ENCODE measurements around the gene LTBP3. TPM values are rescaled to one million over a fixed set of nuclear protein-coding genes. Genes with fewer than 3 reads are reported as not detected.
A peak's percentile ranks its signal among the peaks of the same experiment; 100 is the strongest.

Gene LTBP3
- total RNA-seq, 1 donor from 2014 or later, result 86.4 TPM

DNA sequence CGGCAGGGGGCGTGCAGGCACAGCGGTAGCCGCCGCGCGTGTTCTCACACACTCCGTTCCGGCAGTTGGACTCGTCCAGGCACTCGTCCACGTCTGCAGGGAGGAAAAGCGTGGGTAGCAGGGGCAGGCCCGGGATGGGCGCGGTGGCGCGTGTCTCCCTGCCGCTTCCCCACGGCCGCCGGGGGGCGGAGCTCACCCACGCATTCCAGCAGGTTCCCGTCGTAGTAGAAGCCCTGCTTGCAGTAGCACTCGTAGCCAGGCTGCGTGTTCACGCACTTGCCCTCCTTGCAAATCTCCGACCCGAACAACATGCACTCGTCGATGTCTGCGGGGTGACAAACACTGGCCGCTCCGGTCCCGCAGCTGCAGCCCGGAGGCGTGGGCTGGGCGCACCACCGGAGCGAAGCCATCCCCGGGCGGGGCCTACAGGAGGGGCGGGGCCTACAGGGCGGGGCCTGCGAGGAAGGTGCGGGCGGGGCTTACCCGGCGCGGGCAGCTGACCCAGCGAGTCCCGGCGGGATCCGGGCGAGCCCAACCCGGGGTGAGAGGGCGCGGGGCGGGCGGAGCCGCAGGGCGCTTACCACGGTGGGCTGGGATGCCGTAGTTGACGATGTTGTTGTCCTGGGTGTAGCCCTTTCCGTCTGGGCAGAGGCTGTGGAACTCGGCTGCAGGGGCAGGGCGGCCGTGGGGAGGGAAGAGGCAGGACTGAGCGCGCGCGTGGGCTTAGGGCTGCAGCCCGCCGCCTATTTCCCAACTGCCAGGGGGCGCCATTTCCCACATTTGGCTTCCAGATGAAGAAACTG is 17.7 kb downstream of the LTBP3 start:
- H3K9me3 Mint-ChIP-seq, result no peaks in the 10 kb centered on the region
- peak; percentile 86 for DNase-seq (ENCODE audit: low spot score)
- H3K4me3 Mint-ChIP-seq (ENCODE audit: low read depth), result peak overlapping the region; percentile 81
- intact Hi-C loops (cut with micrococcal nuclease), result loop anchor here (1.0 to 2.0 kb wide), 4 partner anchors 16 to 74 kb away; partner anchors contain the start of genes MAP3K11, PCNX3, SCYL1 and ZNRD2
- H3K4me1 Mint-ChIP-seq (ENCODE audit: low read depth), result peaks cover 18% of the 10 kb centered on the region
- peaks cover 43% of the 10 kb centered on the region for H3K36me3 Mint-ChIP-seq (ENCODE audit: low read depth)
- H3K27me3 Mint-ChIP-seq (ENCODE audit: low read depth), result no peaks in the 10 kb centered on the region
- H3K27ac Mint-ChIP-seq, result peak overlapping the region; percentile 70

DNA sequence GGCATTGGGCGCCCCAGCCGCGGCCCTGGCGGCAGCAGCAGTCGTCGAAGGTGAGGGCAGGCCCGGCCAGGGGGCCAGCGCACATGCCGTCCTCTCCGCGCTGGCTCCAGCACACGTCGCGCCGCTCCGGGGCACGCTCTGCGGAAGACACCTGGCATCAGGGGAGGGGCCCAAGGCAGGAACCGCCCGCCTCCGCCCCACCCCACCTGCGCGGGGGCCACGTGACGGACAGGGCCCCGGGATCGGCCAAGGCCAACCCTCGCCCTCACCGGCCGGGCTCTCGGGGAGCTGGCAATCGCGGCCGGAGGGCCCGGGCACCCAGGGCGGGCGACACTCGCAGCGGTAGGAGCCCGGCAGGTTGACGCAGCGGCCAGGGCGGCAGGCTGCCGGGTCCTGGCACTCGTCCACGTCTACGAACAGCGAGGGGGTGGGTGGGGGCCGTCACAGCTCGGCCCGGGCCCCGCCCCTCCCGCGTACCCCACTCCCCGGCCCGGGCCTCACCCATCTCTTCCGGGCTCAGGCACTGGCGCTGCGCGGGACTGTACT is 18.3 kb downstream of the LTBP3 start:
- peak overlapping the region; percentile 55 for H3K27ac Mint-ChIP-seq

DNA sequence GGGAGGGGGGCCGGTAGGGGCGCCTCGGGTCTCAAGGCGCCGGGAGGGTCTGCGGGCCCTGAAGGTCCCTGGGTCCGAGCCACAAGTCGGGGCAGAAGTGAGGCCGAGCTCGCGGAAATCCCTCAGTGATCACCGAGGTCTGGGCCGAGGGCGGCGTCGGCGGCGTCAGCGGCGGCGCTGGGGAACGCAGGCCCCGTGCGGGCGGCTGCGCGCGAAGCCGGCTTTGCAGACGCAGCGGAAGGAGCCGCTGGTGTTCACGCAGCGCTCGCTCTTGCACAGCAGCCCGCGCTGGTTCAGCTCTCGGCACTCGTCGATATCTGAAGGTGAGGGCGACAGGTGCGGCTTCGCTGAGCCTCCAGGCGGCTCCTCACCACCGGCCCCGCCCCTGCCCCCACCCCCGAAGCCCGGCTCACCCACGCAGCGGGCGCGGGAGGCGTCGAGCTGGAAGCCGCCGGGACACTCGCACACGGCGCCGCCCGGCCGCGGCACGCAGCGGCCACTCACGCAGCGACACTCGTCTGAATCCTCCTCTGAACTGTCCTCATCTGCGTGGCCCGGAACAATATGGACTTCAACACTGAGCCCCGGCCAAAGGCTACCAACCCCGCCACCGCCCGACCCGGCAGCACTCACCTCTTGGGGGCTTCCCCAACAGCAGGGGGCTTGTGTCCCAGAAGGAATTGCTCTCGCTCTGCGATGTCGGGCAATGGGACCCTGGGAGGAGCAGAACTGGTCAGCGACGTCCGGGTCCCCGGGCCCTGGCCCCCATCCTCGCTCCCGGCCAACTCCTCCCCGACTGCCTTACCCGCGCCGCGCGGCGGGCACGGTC is 19.0 kb downstream of the LTBP3 start:
- Mint-ChIP-seq H3K27me3 (ENCODE audit: low read depth) (no peaks in the 10 kb centered on the region), H3K4me3 (ENCODE audit: low read depth) (no peak overlapping the region), H3K36me3 (ENCODE audit: low read depth) (peaks cover 41% of the 10 kb centered on the region), H3K27ac (no peak overlapping the region), H3K9me3 (no peaks in the 10 kb centered on the region), H3K4me1 (ENCODE audit: low read depth) (peaks cover 6% of the 10 kb centered on the region)
- DNase-seq (ENCODE audit: low spot score), result no peak
- intact Hi-C loops (cut with micrococcal nuclease), result no loop called here

More for the DNA sequence above, 18.3 kb downstream of the LTBP3 start:
- no peaks in the 10 kb centered on the region for H3K9me3 Mint-ChIP-seq
- peaks cover 12% of the 10 kb centered on the region for H3K4me1 Mint-ChIP-seq (ENCODE audit: low read depth)
- intact Hi-C loops (cut with micrococcal nuclease), result loop anchor here (1.0 to 2.0 kb wide), 4 partner anchors 15 to 75 kb away; partner anchors contain the start of genes MAP3K11, PCNX3, SCYL1 and ZNRD2
- H3K4me3 Mint-ChIP-seq (ENCODE audit: low read depth), result peak overlapping the region; percentile 81
- no peaks in the 10 kb centered on the region for H3K27me3 Mint-ChIP-seq (ENCODE audit: low read depth)
- DNase-seq (ENCODE audit: low spot score), result no peak
- peaks cover 44% of the 10 kb centered on the region for H3K36me3 Mint-ChIP-seq (ENCODE audit: low read depth)

DNA sequence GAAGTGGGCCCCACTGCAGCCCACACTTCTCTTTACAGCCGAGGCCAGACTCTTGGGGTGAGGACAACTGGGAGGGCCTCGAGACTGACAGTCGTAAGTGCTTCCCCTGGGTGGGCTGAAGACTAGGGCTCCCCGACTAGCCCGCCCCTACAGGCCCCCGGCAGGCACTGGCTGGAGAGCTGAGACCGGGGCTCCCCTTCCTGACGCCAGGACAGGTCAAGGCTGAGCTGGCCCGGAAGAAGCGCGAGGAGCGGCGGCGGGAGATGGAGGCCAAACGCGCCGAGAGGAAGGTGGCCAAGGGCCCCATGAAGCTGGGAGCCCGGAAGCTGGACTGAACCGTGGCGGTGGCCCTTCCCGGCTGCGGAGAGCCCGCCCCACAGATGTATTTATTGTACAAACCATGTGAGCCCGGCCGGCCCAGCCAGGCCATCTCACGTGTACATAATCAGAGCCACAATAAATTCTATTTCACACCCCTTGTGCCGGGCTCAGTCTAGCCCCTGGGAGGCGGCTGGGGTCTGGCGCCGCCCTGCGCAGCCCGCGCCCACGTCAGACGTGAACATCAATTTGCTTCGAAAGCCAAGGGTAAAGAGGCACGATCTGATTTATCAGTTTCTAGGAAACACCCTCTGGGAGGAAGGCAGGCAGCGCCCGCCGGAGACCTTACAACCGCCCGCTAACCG is 19.8 kb downstream of the LTBP3 start:
- H3K4me3 Mint-ChIP-seq (ENCODE audit: low read depth), result no peak overlapping the region
- DNase-seq (ENCODE audit: low spot score), result no peak
- no peak overlapping the region for H3K27ac Mint-ChIP-seq
- intact Hi-C loops (cut with micrococcal nuclease), result no loop called here
- H3K36me3 Mint-ChIP-seq (ENCODE audit: low read depth), result peaks cover 37% of the 10 kb centered on the region
- no peaks in the 10 kb centered on the region for H3K9me3 Mint-ChIP-seq
- H3K27me3 Mint-ChIP-seq (ENCODE audit: low read depth), result no peaks in the 10 kb centered on the region
- peaks cover 5% of the 10 kb centered on the region for H3K4me1 Mint-ChIP-seq (ENCODE audit: low read depth)

DNA sequence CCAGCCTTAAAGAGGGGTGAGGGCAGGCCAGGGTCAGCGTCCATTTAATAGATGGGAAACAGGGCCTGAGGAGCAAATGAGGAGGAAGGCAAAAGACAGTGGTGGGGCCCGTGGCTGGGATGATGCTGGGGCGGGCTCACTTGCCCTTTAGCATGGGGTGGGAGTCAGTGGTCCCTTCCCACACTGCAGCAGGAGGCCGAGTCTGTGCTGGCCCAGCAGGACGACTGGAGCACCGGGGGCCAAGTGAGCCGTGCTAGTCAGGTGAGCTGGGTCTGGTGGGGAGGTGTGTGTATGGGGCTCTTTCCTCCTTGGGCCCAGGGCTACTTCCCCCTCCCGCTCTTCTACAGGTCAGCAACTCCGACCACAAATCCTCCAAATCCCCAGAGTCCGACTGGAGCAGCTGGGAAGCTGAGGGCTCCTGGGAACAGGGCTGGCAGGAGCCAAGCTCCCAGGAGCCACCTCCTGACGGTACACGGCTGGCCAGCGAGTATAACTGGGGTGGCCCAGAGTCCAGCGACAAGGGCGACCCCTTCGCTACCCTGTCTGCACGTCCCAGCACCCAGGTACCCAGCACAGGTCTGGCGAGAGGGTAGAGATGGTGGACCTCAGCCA is 20.4 kb downstream of the LTBP3 start:
- H3K27me3 Mint-ChIP-seq (ENCODE audit: low read depth), result no peaks in the 10 kb centered on the region
- intact Hi-C loops (cut with micrococcal nuclease), result no loop called here
- H3K36me3 Mint-ChIP-seq (ENCODE audit: low read depth), result peaks cover 38% of the 10 kb centered on the region
- DNase-seq (ENCODE audit: low spot score), result no peak
- no peaks in the 10 kb centered on the region for H3K9me3 Mint-ChIP-seq
- H3K4me3 Mint-ChIP-seq (ENCODE audit: low read depth), result no peak overlapping the region
- H3K4me1 Mint-ChIP-seq (ENCODE audit: low read depth), result peaks cover 5% of the 10 kb centered on the region
- H3K27ac Mint-ChIP-seq, result no peak overlapping the region

DNA sequence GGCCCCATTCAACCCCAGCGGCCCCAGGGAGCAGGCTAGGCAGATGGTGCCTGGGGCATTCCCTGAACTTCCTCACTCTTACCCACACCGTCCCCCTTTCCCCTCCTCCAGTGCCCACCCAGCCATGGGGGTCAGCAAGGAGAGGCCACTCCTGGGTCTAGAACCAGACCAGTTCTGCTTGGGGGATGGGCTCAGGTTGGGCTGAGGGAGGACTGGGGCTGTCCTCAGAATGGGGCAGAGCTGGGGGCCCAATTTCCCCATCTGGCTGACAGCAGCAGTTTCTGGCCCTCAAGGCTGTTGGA is 20.9 kb downstream of the LTBP3 start:
- intact Hi-C loops (cut with micrococcal nuclease), result no loop called here
- peaks cover 39% of the 10 kb centered on the region for H3K36me3 Mint-ChIP-seq (ENCODE audit: low read depth)
- DNase-seq (ENCODE audit: low spot score), result no peak
- peaks cover 5% of the 10 kb centered on the region for H3K4me1 Mint-ChIP-seq (ENCODE audit: low read depth)
- H3K27ac Mint-ChIP-seq, result no peak overlapping the region
- H3K27me3 Mint-ChIP-seq (ENCODE audit: low read depth), result no peaks in the 10 kb centered on the region
- no peaks in the 10 kb centered on the region for H3K9me3 Mint-ChIP-seq
- H3K4me3 Mint-ChIP-seq (ENCODE audit: low read depth), result no peak overlapping the region

DNA sequence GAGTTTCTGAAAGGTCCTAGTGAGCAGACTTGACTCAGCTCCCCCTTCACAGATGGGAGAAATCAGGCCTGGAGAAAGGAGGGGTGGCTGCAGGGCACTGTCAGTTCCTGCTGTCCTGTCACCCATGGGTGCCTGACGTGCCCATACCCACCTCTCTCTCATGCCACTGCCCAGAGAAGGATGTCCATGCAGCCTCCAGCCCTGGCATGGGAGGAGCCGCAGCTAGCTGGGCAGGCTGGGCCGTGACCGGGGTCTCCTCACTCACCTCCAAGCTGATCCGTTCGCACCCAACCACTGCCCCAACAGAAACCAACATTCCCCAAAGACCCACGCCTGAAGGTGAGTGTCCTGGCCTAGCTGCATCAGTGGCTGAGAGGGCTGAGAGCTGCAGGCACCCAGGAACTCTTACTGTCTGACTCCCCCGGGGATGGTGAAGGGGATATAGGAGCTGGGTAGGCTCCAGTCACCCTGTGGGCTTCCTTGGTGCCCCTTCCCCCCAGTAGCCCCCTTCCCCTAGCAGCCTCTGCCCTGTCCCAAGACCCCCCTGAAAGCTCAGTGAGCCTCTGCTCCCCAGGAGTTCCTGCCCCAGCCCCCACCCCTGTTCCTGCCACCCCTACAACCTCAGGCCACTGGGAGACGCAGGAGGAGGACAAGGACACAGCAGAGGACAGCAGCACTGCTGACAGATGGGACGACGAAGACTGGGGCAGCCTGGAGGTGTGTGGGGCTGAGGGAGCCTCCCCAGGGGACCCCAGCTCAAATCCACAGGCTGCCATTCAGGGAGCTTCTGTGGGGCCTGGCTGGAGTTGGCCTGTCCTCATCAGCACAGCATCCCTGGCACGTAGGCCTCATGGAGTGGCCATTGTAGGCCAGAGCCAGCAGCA is 21.5 kb downstream of the LTBP3 start:
- H3K4me3 Mint-ChIP-seq (ENCODE audit: low read depth), result no peak overlapping the region
- no peak overlapping the region for H3K27ac Mint-ChIP-seq

DNA sequence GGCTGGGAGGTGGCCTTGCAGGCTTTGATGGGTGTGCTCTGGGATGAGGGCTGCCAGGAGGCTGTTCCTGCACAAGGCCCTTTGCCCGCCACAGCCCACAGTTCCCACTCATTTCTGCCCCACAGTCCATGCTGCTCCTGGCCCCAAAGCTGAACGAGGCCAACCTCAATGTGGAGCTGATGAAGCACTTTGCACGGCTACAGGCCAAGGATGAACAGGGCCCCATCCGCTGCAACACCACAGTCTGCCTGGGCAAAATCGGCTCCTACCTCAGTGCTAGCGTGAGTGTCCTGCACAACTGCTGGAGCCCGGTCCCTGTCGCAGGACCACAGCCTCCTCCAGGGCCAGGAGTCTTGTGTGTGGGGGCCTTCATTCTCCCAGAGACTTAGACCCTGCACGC is 23.1 kb downstream of the LTBP3 start:
- H3K9me3 Mint-ChIP-seq, result no peaks in the 10 kb centered on the region
- no peak overlapping the region for H3K27ac Mint-ChIP-seq
- no peak for DNase-seq (ENCODE audit: low spot score)
- peaks cover 1% of the 10 kb centered on the region for H3K4me1 Mint-ChIP-seq (ENCODE audit: low read depth)
- peaks cover 50% of the 10 kb centered on the region for H3K36me3 Mint-ChIP-seq (ENCODE audit: low read depth)
- intact Hi-C loops (cut with micrococcal nuclease), result no loop called here
- no peak overlapping the region for H3K4me3 Mint-ChIP-seq (ENCODE audit: low read depth)
- no peaks in the 10 kb centered on the region for H3K27me3 Mint-ChIP-seq (ENCODE audit: low read depth)

More for the DNA sequence above, 21.5 kb downstream of the LTBP3 start:
- Mint-ChIP-seq H3K4me1 (ENCODE audit: low read depth) (peaks cover 3% of the 10 kb centered on the region), H3K36me3 (ENCODE audit: low read depth) (peaks cover 38% of the 10 kb centered on the region), H3K27me3 (ENCODE audit: low read depth) (no peaks in the 10 kb centered on the region), H3K9me3 (no peaks in the 10 kb centered on the region)
- DNase-seq (ENCODE audit: low spot score), result no peak
- intact Hi-C loops (cut with micrococcal nuclease), result no loop called here

DNA sequence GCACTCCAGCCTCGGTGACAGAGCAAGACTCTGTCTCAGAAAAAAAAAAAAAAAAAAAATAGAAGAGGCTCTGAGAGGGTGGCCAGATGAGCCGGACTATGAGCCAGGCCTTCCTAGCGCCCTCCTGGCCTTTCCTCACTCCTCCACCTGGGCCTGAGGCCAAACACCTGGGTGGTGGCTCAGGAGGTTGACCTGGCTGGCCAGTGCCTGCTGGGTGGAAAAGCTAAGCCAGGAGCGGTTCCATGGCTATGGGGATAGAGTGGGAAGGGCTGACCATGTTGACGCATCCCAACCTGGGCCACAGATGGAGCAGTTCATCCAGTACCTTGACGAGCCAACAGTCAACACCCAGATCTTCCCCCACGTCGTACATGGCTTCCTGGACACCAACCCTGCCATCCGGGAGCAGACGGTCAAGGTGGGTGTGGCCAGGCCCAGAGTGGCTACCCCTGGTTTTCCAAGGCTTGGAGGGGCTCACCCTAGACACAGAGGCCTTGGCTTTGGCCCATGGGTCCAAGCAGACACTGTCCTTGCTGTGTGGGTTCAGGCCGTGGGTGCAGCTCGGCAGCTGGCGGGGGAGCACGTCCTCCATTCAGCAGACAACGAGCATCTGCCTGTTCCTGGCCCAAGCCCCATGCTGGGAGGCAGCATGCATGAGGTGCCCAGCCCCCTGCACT is 25.6 kb downstream of the LTBP3 start:
- Mint-ChIP-seq H3K27me3 (ENCODE audit: low read depth) (no peaks in the 10 kb centered on the region), H3K4me1 (ENCODE audit: low read depth) (peaks cover 6% of the 10 kb centered on the region), H3K4me3 (ENCODE audit: low read depth) (no peak overlapping the region), H3K9me3 (no peaks in the 10 kb centered on the region), H3K36me3 (ENCODE audit: low read depth) (peaks cover 51% of the 10 kb centered on the region), H3K27ac (no peak overlapping the region)
- no peak for DNase-seq (ENCODE audit: low spot score)
- intact Hi-C loops (cut with micrococcal nuclease), result no loop called here

DNA sequence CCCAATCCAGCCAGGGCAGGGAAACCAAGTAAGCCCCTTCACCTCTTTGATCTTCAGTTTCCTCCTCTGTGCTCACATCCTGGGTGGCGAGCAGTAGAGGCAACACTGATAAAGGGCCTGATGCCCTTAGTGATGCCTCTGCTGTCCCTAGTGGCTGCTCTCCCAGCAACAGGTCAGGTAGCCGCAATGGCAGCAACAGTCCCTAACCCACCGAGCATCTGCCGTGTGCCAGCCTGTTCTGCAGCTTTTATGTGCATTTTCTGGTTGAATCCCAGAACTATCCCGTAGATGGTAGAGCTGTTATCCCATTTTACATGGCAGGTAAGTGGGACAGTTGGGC is 28.0 kb downstream of the LTBP3 start:
- no peaks in the 10 kb centered on the region for H3K27me3 Mint-ChIP-seq (ENCODE audit: low read depth)
- H3K36me3 Mint-ChIP-seq (ENCODE audit: low read depth), result peaks cover 49% of the 10 kb centered on the region
- H3K4me3 Mint-ChIP-seq (ENCODE audit: low read depth), result no peak overlapping the region
- H3K27ac Mint-ChIP-seq, result no peak overlapping the region
- DNase-seq (ENCODE audit: low spot score), result no peak
- intact Hi-C loops (cut with micrococcal nuclease), result no loop called here
- H3K4me1 Mint-ChIP-seq (ENCODE audit: low read depth), result peaks cover 12% of the 10 kb centered on the region
- H3K9me3 Mint-ChIP-seq, result no peaks in the 10 kb centered on the region

DNA sequence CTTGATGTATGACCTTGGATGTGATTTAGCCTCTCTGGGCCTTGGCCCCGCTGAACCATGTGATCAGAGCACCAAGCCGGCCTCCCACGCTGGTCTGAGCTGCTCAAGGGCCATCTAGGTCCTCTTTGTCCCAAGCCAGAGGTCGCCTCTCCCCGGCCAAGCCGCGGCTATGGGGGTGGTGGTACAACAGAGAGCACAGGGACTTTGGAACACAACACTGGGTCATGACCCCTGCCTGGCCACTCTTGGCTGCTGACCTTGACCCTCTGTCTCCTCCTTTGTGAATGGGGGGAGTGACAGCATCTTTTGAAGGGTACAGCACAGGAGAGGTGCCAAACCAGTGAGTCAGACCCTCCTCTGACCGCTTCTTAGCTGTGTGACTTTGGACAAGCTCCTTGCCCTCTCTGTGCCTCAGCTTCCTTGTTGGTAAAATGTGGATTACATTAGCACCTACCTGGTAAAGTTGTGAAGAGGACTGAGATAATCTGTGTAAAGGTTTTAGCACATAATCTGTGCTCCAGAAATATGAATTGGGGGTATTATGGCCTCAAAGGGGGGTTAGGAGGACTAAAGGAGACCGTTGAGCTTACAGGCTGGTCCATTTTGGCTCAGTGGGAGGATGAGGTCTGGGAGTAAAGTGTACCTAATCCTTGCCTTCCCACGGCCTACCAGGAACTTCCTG is 28.5 kb downstream of the LTBP3 start:
- Mint-ChIP-seq H3K27me3 (ENCODE audit: low read depth) (no peaks in the 10 kb centered on the region), H3K9me3 (no peaks in the 10 kb centered on the region), H3K4me1 (ENCODE audit: low read depth) (peaks cover 13% of the 10 kb centered on the region), H3K4me3 (ENCODE audit: low read depth) (no peak overlapping the region), H3K27ac (no peak overlapping the region), H3K36me3 (ENCODE audit: low read depth) (peaks cover 47% of the 10 kb centered on the region)
- no peak for DNase-seq (ENCODE audit: low spot score)
- intact Hi-C loops (cut with micrococcal nuclease), result no loop called here

Measured in activated T-helper 2 cell treated with anti-CD3 and anti-CD28 coated beads, Interferon-gamma antibody, Interleukin-2, Interleukin-4, amounts not matched to agents 10 μg/mL and 5 μg/mL and 100 μg/mL, durations not matched to agents 14 hours and 24 hours and 36 hours (primary cell).